ENCODE results near the gene TUBA1A.
"Not testable (repeated sequence)": the region's sequence is repeated elsewhere in the genome, so short reads cannot be mapped to it uniquely, and the experiment has no call there.

Gene TUBA1A

GRCh38 chr12:49161901-49162300, 27.0 kb downstream of the TUBA1A start:
- not testable (repeated sequence) for H3K4me3 ChIP-seq (ENCODE audit: low read length in 2 of 2); H2BK12ac ChIP-seq (ENCODE audit: low read length)
- whole genome bisulfite sequencing, 2 donors (ENCODE audit: extremely low coverage in 2 of 2, insufficient read length in 2 of 2, insufficient replicate concordance in 1 of 2) = no CpG with 5 or more reads among the region's 4 CpGs

GRCh38 chr12:49161092-49161795, 27.6 kb downstream of the TUBA1A start:
- no peaks in the 10 kb centered on the region for H3K36me3 ChIP-seq (replicated peaks in 1 of 2; ENCODE audit: control insufficient read depth in 2 of 2, insufficient read depth in 2 of 2, low read length in 2 of 2)
- H3K79me1 ChIP-seq (ENCODE audit: low read depth, low read length) = no peaks in the 10 kb centered on the region
- no peak overlapping the region for H3K18ac ChIP-seq (ENCODE audit: low read length)
- no peak overlapping the region for H2AK5ac ChIP-seq (ENCODE audit: low read depth, low read length)
- H4K8ac ChIP-seq (ENCODE audit: low read depth, low read length) = no peak overlapping the region
- no peak overlapping the region for H3K14ac ChIP-seq (ENCODE audit: low read length)
- H2BK12ac ChIP-seq (ENCODE audit: low read length) = no peak overlapping the region
- no peak overlapping the region for H3K4ac ChIP-seq (ENCODE audit: low read length)
- no CpG with 5 or more reads among the region's 6 CpGs for WGBS, 2 donors (ENCODE audit: extremely low coverage in 2 of 2, insufficient read length in 2 of 2, insufficient replicate concordance in 1 of 2)
- no peak overlapping the region for H3K23ac ChIP-seq (ENCODE audit: low read depth, low read length, poor library complexity)
- no peak overlapping the region for H2AFZ ChIP-seq (ENCODE audit: low read length)
- H3K27ac ChIP-seq (replicated peaks; ENCODE audit: low read length) = no peak overlapping the region
- no peak overlapping the region for H3K4me2 ChIP-seq (ENCODE audit: insufficient read depth, low read length, poor library complexity, severe bottlenecking)
- H4K91ac ChIP-seq (ENCODE audit: low read depth, low read length, poor library complexity) = no peak overlapping the region
- H2BK15ac ChIP-seq (ENCODE audit: low read length) = no peak overlapping the region
- H2BK5ac ChIP-seq (ENCODE audit: low read length) = no peak overlapping the region
- H3K4me3 ChIP-seq (ENCODE audit: low read length in 2 of 2) = no peak overlapping the region
- H3K4me1 ChIP-seq (ENCODE audit: control insufficient read depth in 2 of 2, insufficient read depth in 1 of 2, low read depth in 1 of 2, low read length in 2 of 2) = no peaks in the 10 kb centered on the region
- H3K27me3 ChIP-seq (ENCODE audit: control insufficient read depth in 3 of 3, insufficient read depth in 3 of 3, low read depth in 1 of 3, low read length in 3 of 3) = no peaks in the 10 kb centered on the region
- H3K9me3 ChIP-seq (replicated peaks in 1 of 2; ENCODE audit: control insufficient read depth in 2 of 2, insufficient read depth in 1 of 2, low read depth in 1 of 2, low read length in 2 of 2) = no peaks in the 10 kb centered on the region
- DNase-seq (ENCODE audit: low spot score) = no peak
- no peak overlapping the region for H2BK120ac ChIP-seq (ENCODE audit: low read depth, low read length)
- H3K9ac ChIP-seq (ENCODE audit: low read depth, low read length, poor library complexity) = no peak overlapping the region

More at GRCh38 chr12:49161901-49162300, 27.0 kb downstream of the TUBA1A start:
- not testable (repeated sequence) for H3K4ac ChIP-seq (ENCODE audit: low read length); H3K4me1 ChIP-seq (ENCODE audit: control insufficient read depth in 2 of 2, insufficient read depth in 1 of 2, low read depth in 1 of 2, low read length in 2 of 2); H3K27me3 ChIP-seq (ENCODE audit: control insufficient read depth in 3 of 3, insufficient read depth in 3 of 3, low read depth in 1 of 3, low read length in 3 of 3); H4K8ac ChIP-seq (ENCODE audit: low read depth, low read length); H4K91ac ChIP-seq (ENCODE audit: low read depth, low read length, poor library complexity); H3K27ac ChIP-seq (replicated peaks; ENCODE audit: low read length); H3K79me1 ChIP-seq (ENCODE audit: low read depth, low read length); H3K36me3 ChIP-seq (replicated peaks in 1 of 2; ENCODE audit: control insufficient read depth in 2 of 2, insufficient read depth in 2 of 2, low read length in 2 of 2); H2AK5ac ChIP-seq (ENCODE audit: low read depth, low read length); H3K9ac ChIP-seq (ENCODE audit: low read depth, low read length, poor library complexity); H3K23ac ChIP-seq (ENCODE audit: low read depth, low read length, poor library complexity); H3K18ac ChIP-seq (ENCODE audit: low read length); DNase-seq (ENCODE audit: low spot score); H2AFZ ChIP-seq (ENCODE audit: low read length); H2BK5ac ChIP-seq (ENCODE audit: low read length); H3K9me3 ChIP-seq (replicated peaks in 1 of 2; ENCODE audit: control insufficient read depth in 2 of 2, insufficient read depth in 1 of 2, low read depth in 1 of 2, low read length in 2 of 2); H3K4me2 ChIP-seq (ENCODE audit: insufficient read depth, low read length, poor library complexity, severe bottlenecking); H2BK120ac ChIP-seq (ENCODE audit: low read depth, low read length); H3K14ac ChIP-seq (ENCODE audit: low read length); H2BK15ac ChIP-seq (ENCODE audit: low read length)

GRCh38 chr12:49160399-49160798, 28.5 kb downstream of the TUBA1A start:
- H3K23ac ChIP-seq (ENCODE audit: low read depth, low read length, poor library complexity) = no peak overlapping the region
- H3K4me2 ChIP-seq (ENCODE audit: insufficient read depth, low read length, poor library complexity, severe bottlenecking) = no peak overlapping the region
- no peaks in the 10 kb centered on the region for H3K4me1 ChIP-seq (ENCODE audit: control insufficient read depth in 2 of 2, insufficient read depth in 1 of 2, low read depth in 1 of 2, low read length in 2 of 2)
- H3K27me3 ChIP-seq (ENCODE audit: control insufficient read depth in 3 of 3, insufficient read depth in 3 of 3, low read depth in 1 of 3, low read length in 3 of 3) = no peaks in the 10 kb centered on the region
- no CpG with 5 or more reads among the region's 2 CpGs for WGBS, 2 donors (ENCODE audit: extremely low coverage in 2 of 2, insufficient read length in 2 of 2, insufficient replicate concordance in 1 of 2)
- H3K14ac ChIP-seq (ENCODE audit: low read length) = peak overlapping the region; percentile 57
- H3K27ac ChIP-seq (replicated peaks; ENCODE audit: low read length) = no peak overlapping the region
- H3K4ac ChIP-seq (ENCODE audit: low read length) = no peak overlapping the region
- no peak overlapping the region for H2BK15ac ChIP-seq (ENCODE audit: low read length)
- no peak overlapping the region for H2BK12ac ChIP-seq (ENCODE audit: low read length)
- H2AK5ac ChIP-seq (ENCODE audit: low read depth, low read length) = no peak overlapping the region
- no peak overlapping the region for H2AFZ ChIP-seq (ENCODE audit: low read length)
- no peaks in the 10 kb centered on the region for H3K36me3 ChIP-seq (replicated peaks in 1 of 2; ENCODE audit: control insufficient read depth in 2 of 2, insufficient read depth in 2 of 2, low read length in 2 of 2)
- H3K9ac ChIP-seq (ENCODE audit: low read depth, low read length, poor library complexity) = no peak overlapping the region
- no peaks in the 10 kb centered on the region for H3K9me3 ChIP-seq (replicated peaks in 1 of 2; ENCODE audit: control insufficient read depth in 2 of 2, insufficient read depth in 1 of 2, low read depth in 1 of 2, low read length in 2 of 2)
- no peak overlapping the region for H3K18ac ChIP-seq (ENCODE audit: low read length)
- no peak overlapping the region for H2BK120ac ChIP-seq (ENCODE audit: low read depth, low read length)
- no peaks in the 10 kb centered on the region for H3K79me1 ChIP-seq (ENCODE audit: low read depth, low read length)
- no peak overlapping the region for H4K91ac ChIP-seq (ENCODE audit: low read depth, low read length, poor library complexity)
- no peak for DNase-seq (ENCODE audit: low spot score)
- no peak overlapping the region for H4K8ac ChIP-seq (ENCODE audit: low read depth, low read length)
- H2BK5ac ChIP-seq (ENCODE audit: low read length) = no peak overlapping the region
- H3K4me3 ChIP-seq (ENCODE audit: low read length in 2 of 2) = no peak overlapping the region

GRCh38 chr12:49154221-49154620, 34.7 kb downstream of the TUBA1A start:
- H3K9me3 ChIP-seq (replicated peaks in 1 of 2; ENCODE audit: control insufficient read depth in 2 of 2, insufficient read depth in 1 of 2, low read depth in 1 of 2, low read length in 2 of 2) = no peaks in the 10 kb centered on the region
- no peak overlapping the region for H2BK12ac ChIP-seq (ENCODE audit: low read length)
- H2BK5ac ChIP-seq (ENCODE audit: low read length) = no peak overlapping the region
- no peak overlapping the region for H3K4ac ChIP-seq (ENCODE audit: low read length)
- no peak overlapping the region for H2BK120ac ChIP-seq (ENCODE audit: low read depth, low read length)
- H4K91ac ChIP-seq (ENCODE audit: low read depth, low read length, poor library complexity) = no peak overlapping the region
- no CpG with 5 or more reads among the region's 3 CpGs for WGBS, 2 donors (ENCODE audit: extremely low coverage in 2 of 2, insufficient read length in 2 of 2, insufficient replicate concordance in 1 of 2)
- H3K14ac ChIP-seq (ENCODE audit: low read length) = no peak overlapping the region
- H3K4me2 ChIP-seq (ENCODE audit: insufficient read depth, low read length, poor library complexity, severe bottlenecking) = no peak overlapping the region
- no peak overlapping the region for H2AFZ ChIP-seq (ENCODE audit: low read length)
- no peaks in the 10 kb centered on the region for H3K27me3 ChIP-seq (ENCODE audit: control insufficient read depth in 3 of 3, insufficient read depth in 3 of 3, low read depth in 1 of 3, low read length in 3 of 3)
- H3K18ac ChIP-seq (ENCODE audit: low read length) = no peak overlapping the region
- no peak overlapping the region for H3K27ac ChIP-seq (replicated peaks; ENCODE audit: low read length)
- H3K4me3 ChIP-seq (ENCODE audit: low read length in 2 of 2) = no peak overlapping the region
- no peak overlapping the region for H4K8ac ChIP-seq (ENCODE audit: low read depth, low read length)
- no peaks in the 10 kb centered on the region for H3K4me1 ChIP-seq (ENCODE audit: control insufficient read depth in 2 of 2, insufficient read depth in 1 of 2, low read depth in 1 of 2, low read length in 2 of 2)
- no peaks in the 10 kb centered on the region for H3K79me1 ChIP-seq (ENCODE audit: low read depth, low read length)
- no peak overlapping the region for H3K23ac ChIP-seq (ENCODE audit: low read depth, low read length, poor library complexity)
- no peaks in the 10 kb centered on the region for H3K36me3 ChIP-seq (replicated peaks in 1 of 2; ENCODE audit: control insufficient read depth in 2 of 2, insufficient read depth in 2 of 2, low read length in 2 of 2)
- DNase-seq (ENCODE audit: low spot score) = no peak
- no peak overlapping the region for H2AK5ac ChIP-seq (ENCODE audit: low read depth, low read length)
- H2BK15ac ChIP-seq (ENCODE audit: low read length) = no peak overlapping the region
- H3K9ac ChIP-seq (ENCODE audit: low read depth, low read length, poor library complexity) = no peak overlapping the region

All from neuronal stem cell (in vitro differentiated cells).